Left cardiac atrium (tissue), 4 donors: ENCODE measurements around the gene TNNT2. TPM values are rescaled to one million over a fixed set of nuclear protein-coding genes. Genes with fewer than 3 reads are reported as not detected.

Source experiments
- ATAC-seq, 2 donors: fragments of 200-7000 bp; cut with Tn5 transposase; one replicate each; pipeline ENCODE4 v1.9.1; 2020; ENCODE audit warnings: mild to moderate bottlenecking in 2 of 2, moderate library complexity in 2 of 2
- DNase-seq: peaks from one replicate; pipeline ENCODE4 v3.0.0-alpha.2; 2020
- intact Hi-C, 2 donors: fragments of 100-400 bp; cut with DNase I; formaldehyde crosslinking; loops; one replicate each; pipeline versions ENCODE4 v1.14.1 to v1.15.1; 2022 to 2023
- long read RNA-seq: library from polyadenylated mRNA; unstranded; transcript quantifications from one replicate; pipeline ENCODE4 v2.0.0, GENCODE V29; 2021
- total RNA-seq, 2 donors: library from RNA; stranded (reverse); fragmentation: NEBNext Ultra II Directional; extraction: Animal tissue kit (Norgen Biotek cat#: 25700); gene quantifications; one replicate each; pipeline ENCODE4 v1.2.1, GENCODE V29; 2021
- donor health status: DM: no; HTN: yes; CAD: no.
- donor health status: DM: no; HTN: yes; CAD: no; lungs with severe emphysema.
- donor health status: DM: yes; HTN: yes; CAD: no.
- donor health status: Dilated cardiomyopathy.

The TNNT2 gene
- total RNA-seq, result 1,000 to 10,000 TPM; 4,860 to 5,317 TPM
- long read RNA-seq, partial matches to known transcripts, result 273 of 351 reads
- long read RNA-seq, other reads (novel, unspliced or antisense), result 76 of 351 reads

DNA sequence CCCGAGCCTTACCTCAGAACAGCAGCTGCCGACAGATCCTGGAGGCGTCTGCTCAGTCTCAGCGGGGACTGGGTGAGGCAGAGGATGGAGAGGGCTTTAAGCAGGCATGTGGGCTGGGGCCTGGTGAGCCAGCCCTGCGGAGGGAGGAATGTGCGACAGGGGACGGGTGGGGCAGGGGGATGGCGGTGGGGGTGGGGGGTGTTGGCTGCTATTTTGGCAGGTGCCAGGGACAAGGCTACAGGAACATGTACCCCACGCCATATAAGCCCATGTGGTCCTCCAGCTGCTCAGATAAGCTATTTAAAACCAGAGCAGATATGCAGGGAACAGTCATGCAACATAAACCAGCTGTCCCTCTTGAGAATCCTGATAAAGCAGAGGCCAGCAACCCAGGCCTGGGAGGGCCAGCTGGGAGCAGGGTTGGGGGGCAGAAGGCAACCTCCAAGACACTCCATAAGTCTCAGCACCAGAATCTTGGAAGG, at the start of gene TNNT2:
TNNT2 (minus strand) TSS at position 70 of the 482 bp plus-strand sequence. CDS start 4,426 bp downstream, outside the sequence.
- ATAC-seq (peak; percentile 53 to 58), DNase-seq (peak; percentile 69)

DNA sequence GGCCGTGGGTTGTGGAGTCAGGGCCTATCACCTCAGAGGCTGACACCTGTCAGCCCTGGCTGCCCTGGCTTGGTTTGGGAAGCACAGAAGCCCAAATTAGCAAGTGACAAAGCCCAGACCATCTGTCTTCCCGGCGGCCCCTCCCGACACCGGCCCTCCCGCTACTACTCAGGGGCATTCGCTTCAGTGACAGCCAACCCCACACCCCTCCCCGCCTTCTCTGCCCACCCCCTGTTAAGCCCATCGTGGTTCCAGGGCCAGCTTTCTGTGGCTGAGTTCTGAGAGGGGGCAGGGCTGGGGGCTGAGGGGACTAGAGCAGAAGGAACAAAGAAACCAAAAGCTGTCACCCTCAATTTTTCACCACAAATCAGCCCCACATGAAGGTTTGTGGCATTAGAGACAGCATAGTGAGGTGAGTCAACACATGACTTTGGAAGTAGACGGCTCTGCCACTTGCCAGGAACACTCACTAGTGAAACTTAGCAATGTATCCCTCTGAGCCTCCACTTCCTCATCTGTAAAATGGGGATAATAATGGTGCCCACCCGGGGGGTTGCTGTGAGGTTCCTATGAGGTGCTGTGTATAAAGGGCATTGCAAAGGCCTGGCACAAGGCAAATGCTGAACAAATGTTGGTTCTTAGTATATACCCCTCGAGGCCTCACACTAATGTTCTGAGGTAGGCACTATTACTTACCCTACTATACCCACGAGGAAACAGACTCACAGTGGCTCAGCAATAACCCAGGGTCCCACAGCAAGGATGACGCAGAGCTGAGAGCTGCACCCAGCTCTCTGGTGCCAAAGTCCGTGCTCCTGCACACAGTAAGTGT, 49.2 kb upstream of the TNNT2 start:
- ATAC-seq, result peak; percentile 58 to 85
- intact Hi-C loops, result no loop called here
- DNase-seq, result peak; percentile 40

More for the DNA sequence above, at the start of gene TNNT2:
- intact Hi-C loops, result no loop called here

DNA sequence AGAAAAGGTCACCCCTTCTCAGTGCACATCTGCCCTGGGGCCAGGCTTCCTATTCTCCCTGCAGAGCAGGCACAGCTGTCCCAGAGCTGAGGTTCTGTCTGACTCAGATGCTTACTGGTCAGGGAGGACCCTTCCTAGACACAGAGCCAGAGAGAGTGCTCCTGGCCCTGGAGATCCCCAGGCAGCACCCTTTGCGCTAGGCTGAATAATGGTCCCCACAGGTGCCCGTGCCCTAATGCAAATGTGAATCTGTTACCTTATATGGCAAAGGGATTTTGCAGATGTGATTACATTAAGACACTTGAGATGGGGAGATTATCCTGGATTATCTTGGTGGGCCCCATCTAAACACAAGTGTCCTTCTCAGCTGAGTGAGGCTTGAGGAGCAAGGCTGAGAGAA, 46.7 kb upstream of the TNNT2 start:
- DNase-seq, result no peak
- ATAC-seq, result no peak
- intact Hi-C loops, result no loop called here

GRCh38 chr1:201423655-201424054, 46.2 kb upstream of the TNNT2 start:
- no peak for ATAC-seq
- DNase-seq, result no peak
- intact Hi-C loops, result no loop called here

DNA sequence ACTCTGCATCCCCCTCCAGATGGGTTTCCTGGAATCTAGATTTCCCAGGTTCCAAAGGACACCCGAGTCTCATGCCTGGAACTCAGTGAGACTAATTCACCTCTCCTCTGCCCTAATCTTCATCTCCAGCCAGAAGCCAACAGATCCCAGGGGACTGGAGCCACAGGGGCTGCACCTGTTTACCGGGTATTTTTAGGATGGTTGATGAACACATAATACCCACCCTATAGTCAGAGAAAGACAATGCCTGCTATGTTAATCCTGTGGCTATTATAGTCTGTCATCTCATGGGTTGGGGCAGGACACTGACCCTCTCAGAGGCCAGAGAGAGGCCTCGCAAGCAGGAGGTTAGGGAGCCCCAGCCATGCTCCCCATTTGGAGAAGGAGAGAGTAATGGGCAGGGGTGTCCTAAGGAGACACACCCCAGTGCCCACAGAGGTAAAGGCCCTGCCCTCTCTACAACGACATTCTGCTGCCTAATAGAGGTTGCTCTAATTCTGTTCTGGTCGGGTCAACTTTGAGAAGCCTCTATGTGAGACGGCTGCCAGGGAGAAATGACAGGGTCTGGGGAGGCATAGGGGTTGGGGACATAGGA, 45.1 kb upstream of the TNNT2 start:
- ATAC-seq (no peak), DNase-seq (no peak)
- intact Hi-C loops, result no loop called here

DNA sequence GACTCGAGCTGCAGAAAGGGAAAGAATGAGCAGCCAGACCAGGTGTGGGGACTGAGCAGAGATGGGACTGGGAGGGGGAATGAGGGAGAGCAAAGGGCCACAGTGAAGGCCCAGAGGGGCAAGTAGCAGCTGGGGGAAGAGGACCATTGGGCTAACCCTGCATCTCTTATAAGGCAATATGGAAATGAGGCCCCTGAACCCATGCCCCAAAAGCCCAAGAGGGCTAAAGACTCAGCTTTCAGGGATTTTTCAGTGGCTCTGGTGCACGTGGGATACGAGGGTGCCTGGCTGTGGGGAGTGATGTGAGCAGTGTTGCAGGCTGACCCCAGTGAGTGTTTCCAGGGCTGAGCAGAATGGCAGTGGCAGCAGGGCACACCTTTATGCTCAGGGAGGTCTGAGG, 44.5 kb upstream of the TNNT2 start:
- ATAC-seq, result peak in 1 of 2 donors; percentile 3
- intact Hi-C loops, result no loop called here
- no peak for DNase-seq

GRCh38 chr1:201421041-201421440, 43.6 kb upstream of the TNNT2 start:
- peak; percentile 4 to 12 for ATAC-seq

GRCh38 chr1:201420608-201421002, 43.1 kb upstream of the TNNT2 start:
- DNase-seq (no peak), ATAC-seq (peak; percentile 3 to 9)
- intact Hi-C loops, result no loop called here

More at GRCh38 chr1:201421041-201421440, 43.6 kb upstream of the TNNT2 start:
- DNase-seq, result no peak
- intact Hi-C loops, result no loop called here

- intact Hi-C loops, result no loop called here
- ATAC-seq, result peak; percentile 51 to 54
- no peak for DNase-seq
Observed at GRCh38 chr1:201419746-201420607, 42.5 kb upstream of the TNNT2 start.

DNA sequence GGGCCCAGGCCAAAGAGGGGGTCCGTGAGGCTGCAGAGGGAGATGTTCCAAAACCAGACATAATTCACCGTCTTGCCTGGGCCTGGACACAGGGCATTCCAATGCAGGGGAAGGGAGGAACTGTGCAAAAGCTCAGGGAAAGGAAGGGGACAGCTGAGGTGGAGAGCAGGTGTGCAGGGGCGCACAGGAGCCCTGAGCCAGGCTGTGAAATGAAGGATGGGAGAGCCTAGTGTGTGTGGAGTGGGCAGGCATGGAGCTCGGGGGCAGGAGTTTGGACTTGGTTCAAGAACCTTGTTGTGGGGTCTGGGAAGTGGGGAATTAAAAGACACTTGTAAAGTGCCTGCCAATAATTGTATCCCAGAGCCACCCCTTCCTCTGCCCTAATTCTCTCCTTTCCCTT, 41.8 kb upstream of the TNNT2 start:
- DNase-seq, result no peak
- intact Hi-C loops, result no loop called here

GRCh38 chr1:201418461-201418860, 41.0 kb upstream of the TNNT2 start:
- ATAC-seq (no peak), DNase-seq (no peak)
- intact Hi-C loops, result no loop called here

More for the DNA sequence above, 41.8 kb upstream of the TNNT2 start:
- no peak for ATAC-seq

DNA sequence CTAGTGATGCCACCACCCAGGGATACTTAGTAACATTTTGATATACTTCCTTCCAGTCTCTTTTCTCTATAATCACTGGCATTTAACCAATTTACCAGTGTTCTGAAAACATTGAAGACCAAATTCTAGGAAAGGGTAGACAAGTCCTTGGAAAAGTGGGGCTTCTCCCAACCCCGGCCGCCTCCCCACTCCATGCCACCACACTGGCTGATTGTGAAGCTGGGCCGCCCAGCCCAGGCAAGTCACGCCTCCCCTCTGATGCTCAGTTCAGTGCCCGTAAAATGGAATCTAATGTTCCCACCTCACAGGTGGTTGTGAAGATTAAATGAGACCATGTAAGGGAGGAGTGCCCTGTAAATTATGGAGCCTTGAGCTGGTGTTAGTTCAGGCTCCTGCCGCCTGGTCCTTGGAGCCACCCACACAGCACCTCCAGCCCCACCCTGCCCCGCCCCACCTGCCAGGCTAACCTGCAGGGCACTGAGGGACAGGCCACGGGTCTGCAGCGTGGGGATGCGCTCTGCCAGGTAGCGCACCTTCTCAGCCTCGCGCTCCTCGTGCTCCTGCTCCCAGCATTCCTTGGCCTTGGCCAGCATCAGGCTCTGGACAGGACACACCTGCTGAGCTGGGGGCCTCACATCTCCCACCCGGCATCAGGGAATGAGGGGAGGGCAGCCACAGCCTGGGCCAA, 36.7 kb upstream of the TNNT2 start:
- DNase-seq (no peak), ATAC-seq (no peak)
- intact Hi-C loops, result no loop called here

GRCh38 chr1:201411292-201411691, 33.8 kb upstream of the TNNT2 start:
- ATAC-seq, result no peak
- intact Hi-C loops, result no loop called here
- DNase-seq, result no peak

DNA sequence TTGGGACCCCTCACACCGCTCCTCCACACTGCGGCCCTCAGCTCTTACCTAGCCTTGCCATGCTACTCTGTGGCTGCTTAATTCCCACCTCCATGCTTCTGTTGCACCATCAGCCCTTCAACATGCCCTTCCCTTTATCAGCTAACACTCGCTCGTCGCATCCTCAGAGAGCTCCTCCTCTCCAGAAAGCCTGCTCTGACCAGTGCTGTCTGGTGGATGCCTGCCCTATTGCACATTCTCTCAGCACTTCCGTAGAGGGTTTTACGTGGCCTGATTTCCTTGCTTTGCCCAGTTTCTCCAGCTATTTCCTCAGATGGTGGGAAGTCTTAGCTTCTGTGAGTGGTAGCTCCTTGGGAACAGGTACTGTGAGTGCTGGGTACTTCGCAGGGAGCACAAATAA, 32.0 kb upstream of the TNNT2 start:
- no peak for DNase-seq
- peak; percentile 39 to 51 for ATAC-seq
- intact Hi-C loops, result loop anchor here in 1 of 2 donors (5.0 kb wide), 2 partner anchors 62 to 157 kb away; no protein-coding TSS in a partner anchor

GRCh38 chr1:201408834-201409200, 31.3 kb upstream of the TNNT2 start:
- no peak for ATAC-seq
- intact Hi-C loops, result loop anchor here in 1 of 2 donors (5.0 kb wide), 2 partner anchors 62 to 157 kb away; no protein-coding TSS in a partner anchor
- no peak for DNase-seq

- ATAC-seq (peak; percentile 79 to 88), DNase-seq (peak; percentile 80)
- intact Hi-C loops, result loop anchor here in 1 of 2 donors (5.0 kb wide), 2 partner anchors 61 to 156 kb away; no protein-coding TSS in a partner anchor
Observed at GRCh38 chr1:201408176-201408833, 30.8 kb upstream of the TNNT2 start.

DNA sequence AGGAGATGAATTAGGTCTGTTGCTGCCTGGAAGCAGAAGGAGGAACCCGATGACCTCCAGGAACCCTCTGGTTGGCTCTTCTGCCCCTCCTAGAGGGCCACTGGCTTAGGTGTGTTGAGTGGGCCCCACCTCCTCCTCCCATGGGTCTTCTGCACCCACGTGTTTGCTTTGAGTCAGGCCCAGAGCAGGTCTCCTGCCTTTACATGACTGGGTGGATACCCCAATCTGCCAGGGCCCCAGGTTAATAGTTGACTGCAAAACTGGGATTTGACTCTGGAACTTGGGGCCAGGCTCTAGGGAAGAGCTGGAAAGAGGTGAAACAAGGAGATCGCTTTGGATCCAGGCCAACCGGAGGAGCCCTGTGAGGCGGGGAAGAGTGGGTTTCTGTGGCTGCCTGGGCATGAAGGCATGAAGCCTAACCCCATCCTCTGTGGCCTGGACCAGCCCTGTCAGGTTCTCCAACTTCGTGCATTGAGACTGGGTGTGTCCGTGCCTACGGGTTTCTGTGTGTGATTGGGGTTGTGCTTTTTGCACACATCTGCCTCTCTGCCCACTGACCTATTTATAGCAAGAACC, 29.4 kb upstream of the TNNT2 start:
- ATAC-seq (no peak), DNase-seq (no peak)
- intact Hi-C loops, result loop anchor here in 1 of 2 donors (5.0 kb wide), 2 partner anchors 60 to 155 kb away; no protein-coding TSS in a partner anchor

DNA sequence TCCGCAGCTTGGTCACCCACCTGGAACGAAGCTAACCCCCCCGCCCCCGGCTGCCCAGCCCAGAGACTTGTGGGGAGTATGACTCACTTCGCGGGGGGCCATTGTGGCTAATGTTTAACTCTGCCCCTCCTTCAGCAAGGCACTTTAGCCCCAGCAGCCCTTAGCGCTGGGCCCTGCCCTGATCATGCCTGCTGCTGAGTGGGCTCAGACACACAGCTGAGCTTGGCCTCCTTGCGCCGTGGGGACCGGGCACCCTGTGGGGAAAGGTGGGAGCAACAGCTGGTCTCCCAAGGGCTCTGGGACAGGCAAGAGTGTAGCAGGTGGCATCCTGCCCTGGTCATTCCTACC, 28.0 kb upstream of the TNNT2 start:
- intact Hi-C loops, result loop anchor here in 1 of 2 donors (5.0 kb wide), 2 partner anchors 58 to 153 kb away; no protein-coding TSS in a partner anchor
- ATAC-seq (no peak), DNase-seq (no peak)
